GM19372 (cell line): Measurements from ENCODE around the gene GUCY1A2.
"Not testable (repeated sequence)": the region's sequence is repeated elsewhere in the genome, so short reads cannot be mapped to it uniquely, and the experiment has no call there.

Experiments used
- ATAC-seq: cut with Tn5 transposase; IDR thresholded peaks from one replicate; pipeline ENCODE4 v1.9.1; 2021; ENCODE audit warnings: mild to moderate bottlenecking, low read depth, moderate library complexity; ENCODE audit not compliant: unreplicated experiment

The GUCY1A2 gene

DNA sequence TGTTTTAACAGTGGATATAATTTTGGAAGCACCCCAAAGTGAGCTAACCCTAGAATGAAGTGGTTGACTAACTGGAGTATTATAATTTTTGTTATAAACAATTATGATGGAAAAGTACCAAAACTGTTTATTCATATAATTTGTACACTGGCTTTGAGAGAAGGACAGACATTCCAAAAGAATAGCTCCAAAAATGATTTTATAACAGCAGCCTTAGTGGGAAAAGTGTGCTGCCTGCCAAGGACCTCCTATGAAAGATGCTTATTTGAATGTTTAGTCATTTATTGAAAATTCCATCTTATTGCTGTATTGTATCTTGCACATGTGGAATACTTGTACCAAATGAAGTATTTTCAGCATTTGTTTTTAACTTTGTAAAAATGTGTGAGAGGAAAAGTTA, 169.8 kb downstream of the GUCY1A2 start:
- no peak for ATAC-seq

DNA sequence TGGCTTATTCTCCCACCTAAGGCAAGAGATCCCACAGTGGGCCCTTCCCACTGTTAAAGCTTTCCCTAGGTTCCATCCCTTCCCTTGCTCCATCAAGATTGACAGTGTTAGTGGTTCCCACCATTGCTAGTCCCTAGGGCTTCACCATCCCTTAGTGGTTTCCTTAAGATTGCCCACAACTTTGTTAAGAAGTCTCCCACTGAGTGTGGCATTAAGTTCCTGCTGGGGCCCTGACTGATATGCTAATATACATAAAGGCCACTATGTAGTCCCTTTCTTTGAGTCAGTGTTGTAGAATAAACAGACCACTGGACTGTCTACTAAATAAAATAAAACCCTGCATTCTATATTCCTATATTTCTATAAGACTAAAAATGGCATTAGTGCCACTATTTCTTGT, 176.1 kb downstream of the GUCY1A2 start:
- no peak for ATAC-seq

DNA sequence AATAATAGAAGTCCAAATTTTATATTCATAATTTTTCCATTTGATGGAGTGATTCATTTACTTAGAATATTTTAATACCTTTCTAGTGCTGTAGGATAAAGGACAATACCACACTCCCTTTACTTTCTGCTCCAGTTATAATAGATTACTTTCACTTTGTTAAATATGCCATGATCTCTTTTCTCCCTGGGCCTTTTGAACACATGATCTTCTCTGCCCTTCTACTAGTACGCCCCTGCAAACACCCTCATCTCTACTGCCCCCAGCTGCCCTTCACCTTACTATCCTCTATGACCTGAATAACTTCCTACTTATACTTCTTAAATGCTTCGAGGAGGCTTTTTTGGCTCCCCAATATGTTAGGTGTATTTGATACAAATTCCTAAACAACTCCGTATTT, 177.3 kb downstream of the GUCY1A2 start:
- no peak for ATAC-seq

DNA sequence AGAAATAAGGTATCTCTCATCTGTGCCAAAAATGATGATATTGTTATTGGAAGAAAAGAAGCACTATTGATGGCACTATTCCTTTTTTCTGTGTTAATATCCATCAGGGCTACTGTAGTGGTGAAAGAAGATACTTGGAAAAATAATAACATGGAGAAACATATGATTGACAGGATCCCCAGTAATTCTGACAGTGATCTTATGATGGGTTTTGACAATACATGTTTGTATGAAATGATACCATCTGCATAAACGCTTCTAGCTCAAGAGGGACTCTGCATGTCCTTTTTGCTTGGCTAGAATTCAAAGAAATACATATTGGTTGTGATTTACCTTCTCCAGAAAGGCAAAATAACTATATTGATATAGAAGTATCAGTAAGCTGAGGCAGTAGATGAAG, 178.1 kb downstream of the GUCY1A2 start:
- no peak for ATAC-seq

DNA sequence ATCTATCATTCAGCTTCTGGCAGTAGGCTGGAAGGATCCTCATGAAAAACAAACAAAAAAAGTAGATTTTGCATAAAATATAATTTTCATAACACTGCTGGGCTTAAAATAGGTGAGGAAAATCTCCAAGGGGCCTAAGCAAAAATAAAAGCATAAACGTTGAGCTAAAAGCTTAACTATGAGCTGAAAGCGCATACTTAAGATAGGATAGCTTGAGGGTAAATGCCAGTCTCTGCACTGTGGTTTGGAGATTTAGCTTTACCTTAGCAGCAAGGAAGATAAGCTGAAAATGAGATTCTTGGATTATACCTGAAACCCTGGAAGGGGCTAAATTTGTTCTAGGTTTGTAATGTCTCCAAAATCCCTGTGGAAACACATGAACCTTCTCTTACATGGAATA, 183.7 kb downstream of the GUCY1A2 start:
- no peak for ATAC-seq

DNA sequence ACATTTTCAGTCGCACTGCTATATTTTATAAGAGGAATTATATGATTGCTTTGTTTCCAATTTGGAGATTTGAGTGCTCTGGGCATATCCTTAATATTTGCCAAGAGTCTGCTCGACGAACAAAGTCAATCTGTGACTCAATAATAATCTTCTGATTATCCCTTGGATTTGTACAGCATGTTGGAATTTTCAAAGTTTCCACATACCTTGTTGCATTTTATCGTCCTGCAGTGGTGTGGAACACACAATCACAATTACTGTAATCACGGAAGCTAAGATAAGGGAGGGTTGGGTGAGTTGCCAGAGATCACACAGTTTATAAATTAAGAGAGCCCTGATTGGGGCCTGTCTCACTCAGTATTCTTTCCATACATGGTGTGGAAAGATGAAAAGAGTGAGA, 189.3 kb downstream of the GUCY1A2 start:
- no peak for ATAC-seq

DNA sequence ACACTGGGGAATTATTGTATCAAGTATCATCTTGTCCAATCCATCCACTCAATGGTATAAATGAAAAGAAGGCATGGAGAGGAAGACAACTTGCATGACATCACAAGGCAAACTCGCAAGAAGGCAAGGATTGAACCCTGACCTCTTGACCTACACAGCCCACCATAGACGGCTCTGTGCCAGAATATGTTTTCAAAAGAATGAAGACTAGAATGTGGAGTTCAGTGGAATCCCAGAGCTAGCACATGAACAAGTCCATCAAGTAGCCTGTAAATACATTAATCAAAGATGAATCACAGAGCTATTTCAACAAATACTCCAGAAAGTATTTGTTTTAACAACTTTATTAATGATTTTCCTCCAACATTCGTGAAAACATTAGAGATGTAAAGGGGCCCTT, 189.7 kb downstream of the GUCY1A2 start:
- no peak for ATAC-seq

DNA sequence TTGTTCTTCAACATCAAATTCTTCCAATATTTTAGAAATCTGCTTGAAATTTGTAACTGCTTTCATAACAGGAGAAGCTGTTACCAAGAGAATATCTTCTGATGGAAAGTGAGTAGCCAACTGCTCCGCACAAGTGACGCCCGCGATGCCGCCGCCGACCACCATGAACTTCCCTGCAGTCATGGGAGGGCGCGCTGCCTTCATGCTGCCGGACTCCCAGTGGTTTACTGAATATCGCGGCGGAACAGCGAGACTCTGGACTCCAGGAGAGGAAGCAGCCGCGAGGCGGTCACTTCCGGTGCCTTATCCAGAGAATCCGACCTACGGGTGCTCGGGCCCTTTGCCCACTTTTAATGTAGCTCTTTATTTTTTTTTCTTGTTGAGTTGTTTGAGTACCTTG, 190.6 kb downstream of the GUCY1A2 start:
- no peak for ATAC-seq

DNA sequence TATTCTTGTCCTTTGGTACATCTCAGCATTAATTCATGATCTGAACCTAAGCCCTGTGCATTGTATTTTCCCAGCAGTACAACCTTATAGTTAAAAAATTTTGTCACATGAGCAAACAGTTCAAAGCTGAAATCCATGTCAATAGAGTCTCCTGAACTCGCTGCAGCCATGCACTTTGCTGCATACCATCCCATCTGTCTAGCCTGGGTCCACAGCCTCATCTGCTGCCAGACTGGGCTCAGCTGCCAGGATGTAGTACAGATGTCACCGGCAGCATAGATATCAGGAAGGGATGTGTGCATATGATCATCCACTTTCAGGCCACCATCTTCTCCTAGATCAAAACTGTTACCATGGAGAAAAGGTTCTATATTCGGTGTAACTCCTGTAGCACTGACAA, 191.7 kb downstream of the GUCY1A2 start:
- ATAC-seq = not testable (repeated sequence)

DNA sequence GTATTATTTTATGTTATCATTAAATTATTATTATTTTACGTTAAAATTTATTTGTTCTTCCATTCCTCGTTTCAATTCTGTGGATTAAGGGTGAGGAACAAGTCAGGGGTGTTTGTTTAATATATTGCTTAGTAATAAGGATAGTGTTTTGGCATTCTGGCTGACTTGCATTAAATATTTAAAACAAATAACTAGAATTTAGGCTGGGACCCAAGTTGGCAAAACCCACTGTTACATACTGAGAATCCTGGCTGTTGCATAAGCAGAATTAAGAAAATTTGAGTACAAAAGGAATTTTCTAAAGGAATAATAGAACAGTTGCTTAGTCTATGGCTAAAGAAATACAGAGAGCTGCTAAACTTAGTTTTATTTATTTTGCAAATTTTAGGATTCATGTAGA, 196.4 kb downstream of the GUCY1A2 start:
- ATAC-seq = no peak

DNA sequence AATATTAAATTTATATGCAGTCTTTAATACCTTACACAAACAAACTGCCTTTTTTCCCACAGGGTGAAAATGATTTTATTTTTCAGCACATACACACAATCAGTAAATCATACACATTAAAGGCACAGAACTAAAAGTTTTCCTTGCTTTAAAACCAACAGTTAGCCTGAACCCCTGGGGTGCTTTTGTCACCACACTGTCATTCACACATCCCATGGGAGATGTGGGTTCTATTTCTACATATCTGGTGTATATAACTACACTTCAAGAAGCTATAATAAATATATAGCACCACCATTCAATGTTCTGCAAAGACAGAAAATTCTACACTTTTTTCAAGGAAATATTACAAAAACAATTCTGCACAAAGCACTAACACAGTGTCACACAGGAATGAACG, 197.0 kb downstream of the GUCY1A2 start:
- ATAC-seq = no peak

DNA sequence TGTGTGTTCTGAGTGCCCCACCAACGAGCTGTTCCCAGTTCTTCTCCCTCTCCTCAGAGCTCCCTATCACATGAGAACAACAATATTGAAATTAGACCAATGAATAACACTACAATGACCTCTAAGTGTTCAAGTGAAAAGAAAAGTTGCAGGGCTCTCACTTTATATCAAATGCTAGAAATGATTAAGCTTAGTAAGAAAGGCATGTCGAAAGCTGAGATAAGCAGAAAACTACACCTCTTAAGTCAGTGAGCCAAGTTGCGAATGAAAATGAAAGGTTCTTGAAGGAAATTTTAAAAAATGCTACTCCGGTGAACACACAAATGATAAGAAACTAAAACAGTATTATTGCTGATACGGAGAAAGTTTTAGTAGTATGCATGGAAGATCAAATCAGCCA, 199.8 kb downstream of the GUCY1A2 start:
- ATAC-seq = no peak

DNA sequence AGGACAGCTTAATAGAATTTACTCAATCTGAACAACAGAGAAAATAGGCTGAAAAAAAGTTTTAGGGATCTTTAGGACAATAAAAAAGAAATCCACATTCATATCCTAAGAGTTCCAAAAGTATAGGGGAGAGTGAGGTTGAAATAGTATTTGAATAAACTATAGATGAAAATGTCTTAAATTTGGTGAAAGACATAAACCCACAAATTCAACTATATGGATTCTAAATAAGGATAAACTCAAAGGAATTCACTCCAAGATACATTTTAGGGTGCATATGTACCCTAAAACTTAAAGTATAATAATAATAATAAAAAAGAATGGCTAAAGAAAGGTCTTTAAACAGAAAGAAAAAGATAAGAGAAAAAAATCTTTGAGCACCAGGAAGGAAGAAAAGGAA, 203.1 kb downstream of the GUCY1A2 start:
- no peak for ATAC-seq

DNA sequence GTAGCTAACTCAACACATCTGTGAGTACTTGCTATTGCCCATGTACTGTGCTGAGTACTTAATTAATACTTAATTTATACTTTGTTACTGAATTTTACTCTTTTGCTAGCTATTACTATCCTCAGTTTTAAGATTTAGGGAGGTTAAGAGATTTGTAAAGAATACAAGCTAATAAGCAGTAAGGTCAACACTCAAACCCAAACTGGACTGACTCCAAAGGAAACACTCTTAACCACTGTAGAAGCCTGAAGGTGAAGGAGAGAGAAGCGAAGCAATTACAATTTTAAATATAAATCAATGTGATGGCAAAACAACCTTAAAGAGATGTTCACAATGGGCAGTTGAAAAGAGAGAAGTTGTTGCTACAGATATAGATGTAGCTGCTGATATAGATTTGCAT, 204.5 kb downstream of the GUCY1A2 start:
- ATAC-seq = no peak

DNA sequence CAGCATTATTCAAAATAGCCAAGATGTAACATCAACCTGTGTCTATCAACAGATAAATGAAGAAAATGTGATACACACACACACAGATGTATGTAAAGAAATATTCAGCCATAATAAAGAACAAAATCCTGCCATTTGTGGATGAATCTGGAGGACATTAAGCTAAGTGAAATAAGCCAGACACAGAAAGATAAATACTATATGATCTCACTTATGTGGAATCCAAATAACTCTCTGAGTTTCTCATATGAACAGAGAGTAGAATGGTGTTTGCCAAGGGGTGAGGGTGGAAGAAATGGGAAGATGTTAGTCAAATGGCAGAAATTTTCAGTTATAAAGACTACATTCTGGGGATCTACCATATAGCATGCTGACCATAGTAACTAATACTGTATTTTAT, 224.2 kb downstream of the GUCY1A2 start:
- ATAC-seq = no peak

DNA sequence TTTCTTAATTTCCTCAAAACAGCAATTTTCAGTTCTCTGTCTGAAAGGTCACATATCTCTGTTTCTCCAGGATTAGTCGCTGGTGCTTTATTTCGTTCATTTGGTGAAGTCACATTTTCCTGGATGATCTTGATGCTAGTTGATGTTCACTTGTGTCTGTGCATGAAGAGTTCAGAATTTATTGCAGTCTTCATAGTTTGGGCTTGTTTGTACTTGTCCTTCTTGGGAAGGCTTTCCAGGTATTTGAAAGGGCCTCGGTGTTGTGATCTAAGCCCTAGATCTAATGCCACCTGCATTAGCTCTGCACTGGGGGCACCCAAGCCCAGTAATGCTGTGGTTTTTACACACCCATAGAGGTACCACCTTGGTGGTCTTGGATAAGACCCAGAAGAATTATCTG, 228.9 kb downstream of the GUCY1A2 start:
- no peak for ATAC-seq

DNA sequence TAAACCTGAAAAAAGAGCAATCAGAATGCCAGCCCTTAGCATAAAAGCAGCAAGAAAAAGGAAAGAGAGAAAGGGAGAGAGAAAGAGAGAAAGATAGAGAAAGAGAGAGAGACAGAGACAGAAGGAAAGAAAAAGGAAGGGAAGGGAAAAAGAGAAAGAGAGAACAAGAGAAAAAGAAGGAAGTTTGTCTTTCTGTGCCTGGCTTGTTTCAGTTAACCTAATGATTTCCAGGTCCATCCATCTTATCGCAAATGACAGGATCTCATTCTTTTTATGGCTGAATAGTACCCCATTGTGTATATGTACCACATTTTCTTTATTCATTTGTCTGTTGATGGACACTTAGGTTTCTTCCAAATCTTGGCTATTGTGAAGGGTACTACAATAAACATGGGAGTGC, 230.8 kb downstream of the GUCY1A2 start:
- ATAC-seq = no peak

DNA sequence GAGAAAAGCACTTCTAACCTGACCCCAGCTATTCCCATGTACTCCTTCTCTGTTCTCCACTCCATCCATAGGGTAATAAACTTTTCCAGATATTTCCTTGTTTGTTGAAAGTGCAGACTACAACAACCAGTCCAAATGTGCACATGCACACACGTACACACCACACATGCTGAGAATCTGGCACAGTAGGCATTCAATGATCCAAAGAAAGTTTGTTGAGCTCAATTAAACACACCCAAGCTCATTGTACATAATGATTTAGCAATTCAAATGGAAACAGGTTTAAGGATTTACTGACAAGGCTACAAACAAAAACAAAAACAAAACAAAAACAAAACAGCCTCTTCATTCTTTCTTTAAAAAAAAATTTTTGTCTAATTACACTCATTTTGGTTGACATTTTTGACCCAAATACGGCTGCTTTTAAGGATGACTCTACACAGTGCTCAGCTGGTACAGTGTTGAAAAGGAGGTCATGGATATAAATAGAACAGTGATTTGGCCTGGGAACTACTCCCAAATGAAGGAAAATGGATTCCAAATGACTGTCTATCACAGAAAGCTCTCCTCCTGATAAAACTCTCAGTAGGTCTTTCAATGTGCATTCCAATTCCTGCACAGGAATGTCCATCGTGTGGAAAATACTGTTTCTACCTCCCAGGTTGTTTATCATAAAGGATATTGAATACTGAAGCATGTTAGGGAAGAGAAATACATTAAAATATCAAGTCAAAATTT, 232.2 kb downstream of the GUCY1A2 start:
- ATAC-seq = no peak

DNA sequence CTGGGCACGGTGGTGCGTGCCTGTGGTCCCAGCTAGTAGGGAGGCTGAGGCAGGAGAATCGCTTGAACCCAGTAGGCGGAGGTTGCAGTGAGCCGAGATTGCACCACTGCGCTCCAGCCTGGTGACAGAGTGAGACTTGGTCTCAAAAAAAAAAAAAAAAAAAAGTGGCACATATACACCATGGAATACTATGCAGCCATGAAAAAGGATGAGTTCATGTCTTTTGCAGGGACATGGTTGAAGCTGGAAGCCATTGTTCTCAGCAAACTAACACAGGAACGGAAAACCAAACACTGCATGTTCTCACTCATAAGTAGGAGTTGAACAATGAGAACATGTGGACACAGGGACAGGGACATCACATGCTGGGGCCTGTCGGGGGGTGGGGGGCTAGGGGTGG, 241.0 kb downstream of the GUCY1A2 start:
- not testable (repeated sequence) for ATAC-seq

DNA sequence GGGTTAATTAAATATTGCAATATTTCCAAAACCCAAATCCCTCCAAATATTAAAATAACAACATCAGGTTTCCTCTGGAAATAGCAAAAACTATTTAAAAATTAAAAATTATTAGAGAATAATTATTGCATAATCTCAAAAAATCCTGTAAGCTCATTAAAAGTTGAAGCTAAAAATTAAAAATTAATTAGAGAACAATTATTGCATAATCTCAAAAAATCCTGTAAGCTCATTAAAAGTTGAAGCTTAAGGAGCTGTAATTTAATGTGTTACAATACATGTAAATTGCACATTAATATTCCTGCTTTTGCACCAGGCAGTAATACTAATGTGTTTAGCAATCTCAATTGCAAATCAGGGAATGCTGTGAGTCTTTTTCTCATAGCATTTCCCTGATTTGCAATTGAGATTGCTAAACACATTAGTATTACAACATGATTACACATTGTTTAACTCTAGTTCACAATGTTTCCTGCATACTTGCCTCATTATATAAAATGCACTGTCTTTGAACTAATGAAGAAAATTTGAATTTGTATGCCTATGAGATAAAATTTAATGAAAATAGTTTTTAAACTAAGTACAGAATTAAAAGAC, 247.7 kb downstream of the GUCY1A2 start:
- no peak for ATAC-seq

DNA sequence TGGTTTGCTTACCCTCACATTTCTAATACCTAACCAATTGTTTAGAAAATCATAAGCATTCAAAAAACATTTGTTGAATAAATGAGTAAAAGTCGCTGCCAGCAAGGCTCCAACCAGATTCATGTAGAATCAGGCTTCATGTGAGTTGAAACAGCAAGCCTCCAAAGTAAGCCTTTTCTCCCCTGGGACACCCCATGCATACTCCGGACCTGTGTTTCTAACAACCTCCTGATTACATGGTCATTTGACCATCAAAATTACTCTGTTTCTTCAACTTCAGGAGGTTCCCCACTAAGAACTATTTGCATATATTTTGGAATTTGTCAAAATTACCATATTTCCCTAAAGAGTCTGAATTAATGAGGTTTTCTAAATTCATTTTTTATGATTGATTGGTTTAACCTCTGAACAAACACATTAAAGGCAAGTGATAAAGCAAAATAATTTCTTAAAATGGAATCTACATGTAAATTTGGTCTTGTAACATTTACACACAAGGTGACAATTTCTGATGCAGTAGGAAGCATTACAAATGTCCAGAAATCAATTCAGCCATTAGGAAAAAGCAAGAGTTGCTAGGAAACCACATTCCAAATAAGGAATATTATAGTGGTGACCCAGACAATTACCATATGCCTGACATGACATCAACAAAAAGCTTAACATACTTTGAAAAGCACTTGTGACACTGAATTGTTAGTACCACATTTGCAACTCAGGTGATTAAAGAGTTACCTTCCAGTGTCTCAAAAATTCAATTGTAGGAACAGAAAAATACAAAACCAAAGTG, 252.6 kb downstream of the GUCY1A2 start:
- no peak for ATAC-seq

DNA sequence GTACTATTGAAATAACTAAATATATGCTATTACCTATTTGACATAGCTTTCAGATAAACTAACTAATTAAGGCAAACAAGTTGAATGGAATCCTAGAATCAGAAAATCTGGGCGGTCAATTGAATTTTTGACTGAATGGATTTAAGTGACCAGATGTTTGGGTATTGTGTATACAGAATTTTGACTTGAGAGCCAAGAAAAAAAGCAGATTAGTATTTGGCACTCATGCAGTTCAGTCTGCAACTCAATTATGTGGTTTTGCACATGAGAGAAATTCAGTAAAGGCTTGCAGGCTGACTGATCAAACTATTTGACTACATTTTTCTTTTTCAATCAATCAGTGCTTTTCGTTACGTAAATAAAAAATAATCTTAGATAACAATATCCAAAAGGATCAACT, 254.8 kb downstream of the GUCY1A2 start:
- ATAC-seq = no peak
